Skeletal muscle satellite cell (primary cell): ENCODE data around the gene ZNF816.
A peak's percentile ranks its signal among the peaks of the same experiment; 100 is the strongest.
"Not testable (repeated sequence)": the region's sequence is repeated elsewhere in the genome, so short reads cannot be mapped to it uniquely, and the experiment has no call there.

ENCODE experiments used
- H3K27me3 ChIP-seq: 2 replicates; pipeline ENCODE4 v1.7.0; 2013; ENCODE audit warnings: low read length; ENCODE audit not compliant: control insufficient read depth, insufficient read depth
- H3K36me3 ChIP-seq: 2 replicates; pipeline ENCODE4 v1.7.0; 2013; ENCODE audit warnings: mild to moderate bottlenecking, control low read depth, low read length; ENCODE audit not compliant: insufficient read depth
- H3K4me1 ChIP-seq: 2 replicates; pipeline ENCODE4 v1.7.0; 2013; ENCODE audit warnings: low read length; ENCODE audit not compliant: control insufficient read depth, insufficient read depth
- H3K4me2 ChIP-seq: 2 replicates; pipeline ENCODE4 v1.7.0; 2013; ENCODE audit warnings: mild to moderate bottlenecking, low read length
- H3K4me3 ChIP-seq: 2 replicates; pipeline ENCODE4 v1.7.0; 2013; ENCODE audit warnings: low read length
- H3K9ac ChIP-seq: 2 replicates; pipeline ENCODE4 v1.7.0; 2013; ENCODE audit warnings: mild to moderate bottlenecking, low read depth, low read length, moderate library complexity
- H3K9me3 ChIP-seq: replicated peaks from 2 replicates; pipeline ENCODE4 v1.7.0; 2013; ENCODE audit warnings: mild to moderate bottlenecking, control low read depth, low read length

ZNF816 gene

DNA sequence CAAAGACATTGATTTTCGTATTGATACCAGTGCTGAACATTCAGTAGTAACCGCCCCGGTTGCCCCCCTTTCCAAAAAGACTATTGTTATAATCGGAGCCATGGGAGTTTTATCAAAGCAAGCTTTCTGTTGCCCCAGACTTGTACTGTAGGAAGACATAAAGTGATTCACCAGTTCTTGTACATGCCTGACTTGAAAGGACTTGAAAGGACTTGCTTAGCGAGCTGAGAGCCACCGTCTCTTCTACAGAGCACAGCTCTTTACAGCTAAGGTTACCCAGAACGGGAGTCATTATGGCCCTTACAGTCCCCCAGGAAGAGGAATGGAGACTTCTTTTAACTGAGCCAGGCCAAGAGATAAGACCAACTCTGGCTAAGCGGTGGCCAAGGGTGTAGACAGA lies 5.1 kb downstream of the ZNF816 start:
- H3K4me1 ChIP-seq = peaks cover 3% of the 10 kb centered on the region
- H3K4me3 ChIP-seq = no peak overlapping the region
- no peaks in the 10 kb centered on the region for H3K27me3 ChIP-seq
- peaks cover 12% of the 10 kb centered on the region for H3K9me3 ChIP-seq
- no peak overlapping the region for H3K4me2 ChIP-seq
- peaks cover 54% of the 10 kb centered on the region for H3K36me3 ChIP-seq
- no peak overlapping the region for H3K9ac ChIP-seq

DNA sequence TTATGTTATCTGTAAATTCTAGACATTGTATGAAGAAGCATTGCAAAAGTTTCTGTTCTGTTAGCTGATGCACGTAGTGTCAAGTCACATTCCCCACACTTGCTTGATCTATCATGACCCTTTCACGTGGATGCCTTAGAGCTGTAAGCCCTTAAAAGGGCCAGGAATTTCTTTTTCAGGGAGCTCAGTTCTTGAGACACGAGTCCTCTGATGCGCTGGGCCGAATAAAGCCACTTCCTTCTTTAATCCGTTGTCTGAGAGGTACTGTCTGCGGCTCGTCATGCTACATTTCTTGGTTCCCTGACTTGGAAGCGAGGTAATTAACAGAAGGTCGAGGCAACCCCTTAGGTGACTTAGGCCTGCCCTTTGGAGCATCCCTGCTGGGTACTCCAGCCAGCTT lies 5.8 kb downstream of the ZNF816 start:
- H3K9me3 ChIP-seq = peaks cover 19% of the 10 kb centered on the region
- no peak overlapping the region for H3K4me3 ChIP-seq
- H3K27me3 ChIP-seq = no peaks in the 10 kb centered on the region
- peaks cover 61% of the 10 kb centered on the region for H3K36me3 ChIP-seq
- peaks cover 3% of the 10 kb centered on the region for H3K4me1 ChIP-seq
- H3K4me2 ChIP-seq = no peak overlapping the region
- no peak overlapping the region for H3K9ac ChIP-seq

DNA sequence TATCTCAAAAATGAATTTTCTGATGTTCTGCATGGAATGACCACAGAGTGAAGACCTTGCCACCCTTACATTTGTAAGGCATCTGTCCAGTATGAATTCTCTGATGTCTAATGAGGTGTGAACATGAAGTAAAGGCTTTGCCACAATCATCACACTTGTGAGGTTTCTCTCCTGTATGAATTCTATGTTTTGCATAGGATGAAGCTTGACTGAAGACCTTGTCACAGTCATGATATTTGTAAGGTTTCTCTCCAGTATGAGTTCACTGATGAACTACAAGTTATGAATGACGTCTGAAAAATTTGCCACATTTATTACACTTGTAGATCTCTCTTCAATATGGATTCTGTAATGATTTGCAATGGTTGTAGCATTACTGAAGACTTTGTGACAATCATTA lies 13.3 kb downstream of the ZNF816 start:
- Histone ChIP-seq H3K36me3 (peaks cover 48% of the 10 kb centered on the region), H3K4me1 (no peaks in the 10 kb centered on the region)

DNA sequence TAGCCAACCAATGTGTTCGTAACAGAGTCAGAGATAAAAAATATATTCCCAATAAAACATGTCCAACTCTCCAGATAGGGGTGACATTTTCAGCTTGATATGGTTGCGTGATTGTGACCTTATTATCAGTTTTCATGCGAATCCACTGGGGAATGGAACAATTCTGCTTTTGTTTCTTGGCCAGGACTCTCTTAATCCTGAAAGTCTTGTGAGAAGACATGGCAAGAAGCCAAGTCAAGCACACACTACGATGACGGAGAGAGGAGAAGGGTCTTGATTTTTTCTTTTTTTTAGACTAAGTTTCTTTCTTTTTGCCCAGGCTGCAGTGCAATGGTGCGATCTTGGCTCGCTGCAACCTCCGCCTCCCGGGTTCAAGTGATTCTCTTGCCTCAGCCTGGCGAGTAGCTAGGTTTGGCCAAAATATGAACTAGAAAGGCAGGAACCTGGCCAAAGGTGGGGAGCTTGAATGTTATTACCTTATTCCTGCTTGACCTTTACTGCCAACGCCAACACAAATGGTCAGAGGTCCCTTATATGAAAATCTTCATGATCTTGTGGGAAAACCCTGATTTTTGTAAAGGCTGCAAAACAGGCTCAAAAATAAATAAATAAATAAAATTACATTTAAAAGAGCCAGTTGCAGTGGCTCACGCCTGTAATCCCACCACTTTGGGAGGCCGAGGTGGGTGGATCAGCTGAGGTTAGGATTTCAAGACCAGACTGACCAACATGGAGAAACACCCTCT lies 14.5 kb downstream of the ZNF816 start:
- Histone ChIP-seq H3K27me3 (no peaks in the 10 kb centered on the region), H3K4me2 (no peak overlapping the region), H3K4me3 (no peak overlapping the region), H3K9ac (no peak overlapping the region), H3K4me1 (no peaks in the 10 kb centered on the region), H3K9me3 (peaks cover 52% of the 10 kb centered on the region), H3K36me3 (peaks cover 39% of the 10 kb centered on the region)

More for the DNA sequence above, 13.3 kb downstream of the ZNF816 start:
- no peak overlapping the region for H3K4me3 ChIP-seq
- no peak overlapping the region for H3K9ac ChIP-seq
- no peaks in the 10 kb centered on the region for H3K27me3 ChIP-seq
- H3K4me2 ChIP-seq = no peak overlapping the region
- H3K9me3 ChIP-seq = peaks cover 56% of the 10 kb centered on the region

DNA sequence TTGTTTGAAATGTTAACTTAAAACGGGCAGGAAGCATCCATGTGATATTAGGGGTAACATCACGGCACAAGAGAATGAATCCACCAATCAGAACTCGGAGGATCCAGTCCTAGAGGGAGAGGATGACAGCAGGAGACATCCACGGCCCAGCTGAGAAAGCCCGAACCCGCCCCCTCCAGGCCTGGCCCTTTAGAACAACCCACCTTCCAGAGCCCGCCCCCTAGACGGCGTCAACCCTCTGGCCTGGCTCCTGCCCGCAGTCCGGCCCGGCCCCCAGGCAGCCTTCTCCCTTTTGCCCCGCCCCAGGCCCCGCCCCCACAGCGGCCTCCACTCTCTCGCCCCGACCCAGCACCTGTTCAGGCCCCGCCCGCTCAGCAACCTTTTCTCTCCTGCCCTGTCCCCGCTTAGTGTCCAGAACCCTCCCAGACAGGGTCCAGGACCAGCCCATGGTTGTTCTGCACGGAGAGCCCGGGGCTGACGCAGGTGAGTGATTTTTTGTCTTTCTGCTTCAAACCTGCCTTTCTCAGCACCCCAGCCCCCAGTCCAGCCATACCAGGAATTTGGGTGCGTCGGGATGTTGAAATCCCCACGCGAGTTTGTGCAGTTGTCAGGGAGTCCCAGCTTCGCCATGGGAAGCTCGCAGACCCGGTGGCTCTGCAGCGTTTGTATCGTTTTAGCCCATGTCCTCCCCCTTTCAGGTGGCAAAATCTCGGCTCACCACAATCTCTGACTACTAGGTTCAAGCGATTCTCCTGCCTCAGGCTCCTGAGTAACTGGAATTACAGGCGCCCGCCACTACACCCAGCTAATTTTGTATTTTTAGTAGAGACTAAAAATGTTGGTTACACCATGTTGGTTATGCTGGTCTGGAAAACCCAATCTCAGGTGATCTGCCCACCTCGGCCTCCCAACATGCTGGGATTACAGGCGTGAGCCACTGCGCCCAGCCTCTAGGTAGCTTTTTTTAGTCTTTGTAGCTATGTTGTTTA lies 16.1 kb downstream of the ZNF816 start:
- H3K4me1 ChIP-seq = no peaks in the 10 kb centered on the region
- peaks cover 38% of the 10 kb centered on the region for H3K9me3 ChIP-seq
- H3K27me3 ChIP-seq = no peaks in the 10 kb centered on the region
- H3K9ac ChIP-seq = no peak overlapping the region
- H3K4me2 ChIP-seq = no peak overlapping the region
- no peak overlapping the region for H3K4me3 ChIP-seq
- peaks cover 24% of the 10 kb centered on the region for H3K36me3 ChIP-seq

DNA sequence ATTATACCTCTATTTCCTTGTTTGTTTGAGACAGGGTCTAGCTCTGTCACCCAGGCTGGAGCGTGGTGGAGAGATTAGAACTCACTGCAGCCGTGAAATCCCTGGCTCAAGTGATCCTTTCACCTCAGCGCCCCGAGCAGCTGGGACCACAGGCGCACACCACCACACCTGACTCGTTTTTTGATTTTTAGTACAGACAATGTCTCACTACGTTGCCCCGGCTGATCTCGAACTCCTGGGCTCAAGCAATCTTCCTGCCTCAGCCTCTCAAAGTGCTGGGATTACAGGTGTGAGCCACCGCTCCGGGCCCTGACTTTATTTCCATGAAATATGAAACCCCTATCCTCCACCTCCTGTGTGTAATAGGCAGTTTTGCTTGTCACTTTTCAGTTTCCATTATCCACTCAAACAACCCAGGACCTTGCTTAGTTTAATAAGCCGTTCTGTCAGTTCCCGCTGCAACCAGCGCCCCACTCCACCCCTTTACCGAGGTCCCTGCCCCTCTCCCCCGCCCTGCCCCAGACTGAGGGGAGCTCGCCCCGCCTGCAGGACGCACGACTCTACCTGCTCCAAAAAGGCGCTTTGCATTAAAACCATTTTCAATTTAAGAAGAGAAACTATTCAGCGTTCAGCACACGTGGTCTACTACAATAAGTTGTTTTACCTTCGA lies 16.9 kb downstream of the ZNF816 start:
- H3K4me1 ChIP-seq = no peaks in the 10 kb centered on the region

DNA sequence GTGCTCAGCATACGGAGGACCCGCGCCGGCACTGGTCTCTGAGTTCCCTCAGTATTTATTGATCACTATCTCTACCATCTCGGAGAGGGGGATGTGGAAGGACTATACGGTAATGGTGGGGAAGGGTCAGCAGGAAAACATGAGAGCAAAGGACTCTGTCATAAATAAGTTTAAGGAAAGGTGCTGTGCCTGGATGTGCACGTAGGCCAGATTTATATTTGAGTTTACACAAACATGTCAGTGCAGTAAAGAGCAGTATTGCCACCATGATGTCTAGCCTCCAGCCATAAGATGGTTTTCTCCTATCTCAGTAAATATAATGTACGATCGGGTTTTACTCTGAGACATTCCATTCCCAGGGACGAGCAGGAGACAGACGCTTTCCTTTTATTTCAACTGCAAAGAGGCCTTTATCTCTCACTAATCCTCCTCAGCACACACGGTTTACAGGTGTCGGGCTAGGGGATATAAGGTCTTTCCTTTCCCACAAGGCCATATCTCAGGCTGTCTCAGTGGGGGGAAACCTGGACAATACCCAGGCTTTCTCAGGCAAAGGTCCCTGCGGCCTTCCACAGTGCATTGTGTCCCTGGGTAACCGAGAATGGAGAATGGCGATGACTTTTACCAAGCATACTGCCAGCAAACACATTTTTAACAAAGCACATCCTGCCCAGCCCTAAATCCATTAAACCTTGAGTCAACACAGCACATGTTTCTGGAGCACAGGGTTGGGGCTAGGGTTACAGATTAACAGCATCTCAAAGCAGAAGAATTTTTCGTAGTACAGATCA lies 17.8 kb downstream of the ZNF816 start:
- not testable (repeated sequence) for H3K4me3 ChIP-seq, H3K4me2 ChIP-seq, H3K27me3 ChIP-seq, H3K9ac ChIP-seq, H3K36me3 ChIP-seq, H3K4me1 ChIP-seq
- peaks cover 24% of the 10 kb centered on the region for H3K9me3 ChIP-seq

More for the DNA sequence above, 16.9 kb downstream of the ZNF816 start:
- no peak overlapping the region for H3K4me2 ChIP-seq
- no peak overlapping the region for H3K4me3 ChIP-seq
- peaks cover 16% of the 10 kb centered on the region for H3K36me3 ChIP-seq
- no peaks in the 10 kb centered on the region for H3K27me3 ChIP-seq
- H3K9me3 ChIP-seq = peaks cover 32% of the 10 kb centered on the region
- no peak overlapping the region for H3K9ac ChIP-seq

DNA sequence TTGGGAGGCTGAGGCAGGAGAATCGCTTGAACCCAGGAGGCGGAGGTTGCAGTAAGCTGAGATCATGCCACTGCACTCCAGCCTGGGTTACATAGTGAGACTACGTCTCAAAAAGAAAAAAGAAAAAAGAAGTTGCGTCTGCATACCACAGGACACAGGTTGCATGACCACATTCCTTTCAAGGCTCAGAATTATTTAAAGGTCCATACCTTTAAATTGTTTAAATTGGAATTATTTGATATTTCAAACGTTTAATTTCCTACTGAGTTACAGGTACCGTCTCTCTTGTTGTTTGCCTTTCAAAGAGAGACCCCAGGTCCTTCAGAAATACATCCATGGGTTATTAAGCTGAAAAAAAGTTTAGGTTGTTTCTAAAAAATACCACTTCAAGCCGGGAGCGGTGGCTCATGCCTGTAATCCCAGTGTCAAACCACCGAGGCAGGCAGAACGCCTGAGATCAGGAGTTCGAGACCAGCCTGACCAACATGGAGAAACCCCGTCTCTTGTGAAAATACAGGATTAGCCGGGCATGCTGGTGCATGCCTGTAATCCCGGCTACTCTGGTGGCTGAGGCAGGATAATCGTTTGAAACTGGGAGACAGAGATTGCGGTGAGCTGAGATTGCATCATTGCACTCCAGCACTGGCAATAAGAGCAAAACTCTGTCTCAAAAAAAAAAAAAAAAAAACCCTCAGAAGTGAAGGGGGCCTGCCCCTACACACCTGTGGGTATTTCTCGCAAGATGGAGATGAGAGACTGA lies 18.6 kb downstream of the ZNF816 start:
- H3K4me1 ChIP-seq = no peaks in the 10 kb centered on the region
- H3K9ac ChIP-seq = no peak overlapping the region
- H3K9me3 ChIP-seq = peaks cover 17% of the 10 kb centered on the region
- no peak overlapping the region for H3K4me3 ChIP-seq
- H3K36me3 ChIP-seq = no peaks in the 10 kb centered on the region
- H3K4me2 ChIP-seq = no peak overlapping the region
- H3K27me3 ChIP-seq = no peaks in the 10 kb centered on the region

DNA sequence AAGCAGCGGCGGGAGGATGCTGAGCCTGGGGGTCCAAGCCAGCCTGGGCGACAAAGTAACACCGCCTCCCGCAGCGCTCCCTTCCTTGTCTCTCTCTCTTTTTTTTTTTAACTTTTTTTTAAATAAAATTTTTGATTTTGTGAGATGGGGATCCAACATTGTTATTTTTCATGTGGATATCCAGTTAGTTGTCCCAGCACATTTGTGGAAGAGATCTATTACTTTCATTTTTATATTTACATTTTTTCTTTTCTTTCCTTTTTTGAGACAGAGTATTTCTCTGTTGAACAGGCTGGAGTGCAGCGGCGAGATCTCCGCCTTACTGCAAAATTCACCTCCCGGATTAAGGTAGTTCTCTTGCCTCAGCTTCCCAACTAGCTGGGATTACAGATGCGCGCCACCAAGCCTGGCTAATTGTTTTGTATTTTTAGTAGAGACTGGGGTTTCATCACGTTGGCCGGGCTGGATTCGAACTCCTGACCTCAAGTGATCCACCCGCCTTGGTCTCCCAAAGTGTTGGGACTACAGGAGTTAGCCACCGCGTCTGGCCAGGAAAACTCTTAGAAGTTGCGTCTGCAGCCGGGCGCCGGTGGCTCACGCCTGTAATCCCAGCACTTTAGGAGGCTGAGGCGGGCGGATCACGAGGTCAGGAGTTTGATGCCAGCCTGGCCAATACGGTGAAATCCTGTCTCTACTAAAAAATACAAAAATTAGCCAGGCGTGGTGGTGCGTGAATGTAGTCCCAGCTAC lies 19.4 kb downstream of the ZNF816 start:
- Histone ChIP-seq H3K9me3 (peaks cover 11% of the 10 kb centered on the region), H3K27me3 (no peaks in the 10 kb centered on the region), H3K9ac (peak overlapping the region; percentile 44), H3K4me2 (peak overlapping the region; percentile 81), H3K4me3 (peak overlapping the region; percentile 83), H3K4me1 (no peaks in the 10 kb centered on the region), H3K36me3 (no peaks in the 10 kb centered on the region)
